ENCODE data around the gene OGFOD2. TPM values are rescaled to one million over a fixed set of nuclear protein-coding genes. Genes with fewer than 3 reads are reported as not detected.
"Not testable (repeated sequence)": the region's sequence is repeated elsewhere in the genome, so short reads cannot be mapped to it uniquely, and the experiment has no call there.

Gene OGFOD2
- total RNA-seq, 1 donor from 2014 or later: 16.2 TPM

- intact Hi-C loops (cut with DNase I): no loop called here
- DNase-seq (ENCODE audit: missing footprints) (no peak), ATAC-seq (peak; percentile 68)
These were observed 20.6 kb downstream of the OGFOD2 start for GRCh38 chr12:122995503-122996187.

DNA sequence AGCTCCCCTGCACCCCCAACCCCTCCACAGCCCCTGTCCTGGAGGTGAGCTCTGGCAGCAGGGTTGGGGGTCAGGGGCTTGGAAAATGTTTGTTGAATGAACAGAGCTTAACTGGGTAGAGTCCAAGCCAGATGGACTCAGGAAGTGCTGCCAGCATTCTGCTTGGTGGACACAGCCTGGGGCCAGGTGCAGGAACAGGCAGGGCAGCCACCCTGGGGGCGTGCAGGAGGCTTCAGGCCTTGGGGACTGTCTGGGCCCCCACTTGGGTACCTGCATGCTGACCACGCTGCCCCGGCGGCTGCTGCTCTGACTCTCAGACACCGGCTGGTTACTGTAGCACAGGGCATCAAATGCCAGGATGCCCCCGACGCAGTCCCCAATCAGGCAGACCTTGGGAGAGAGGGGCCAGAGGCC, 21.2 kb downstream of the OGFOD2 start:
- DNase-seq (ENCODE audit: missing footprints) (no peak), ATAC-seq (no peak)
- intact Hi-C loops (cut with DNase I): no loop called here

DNA sequence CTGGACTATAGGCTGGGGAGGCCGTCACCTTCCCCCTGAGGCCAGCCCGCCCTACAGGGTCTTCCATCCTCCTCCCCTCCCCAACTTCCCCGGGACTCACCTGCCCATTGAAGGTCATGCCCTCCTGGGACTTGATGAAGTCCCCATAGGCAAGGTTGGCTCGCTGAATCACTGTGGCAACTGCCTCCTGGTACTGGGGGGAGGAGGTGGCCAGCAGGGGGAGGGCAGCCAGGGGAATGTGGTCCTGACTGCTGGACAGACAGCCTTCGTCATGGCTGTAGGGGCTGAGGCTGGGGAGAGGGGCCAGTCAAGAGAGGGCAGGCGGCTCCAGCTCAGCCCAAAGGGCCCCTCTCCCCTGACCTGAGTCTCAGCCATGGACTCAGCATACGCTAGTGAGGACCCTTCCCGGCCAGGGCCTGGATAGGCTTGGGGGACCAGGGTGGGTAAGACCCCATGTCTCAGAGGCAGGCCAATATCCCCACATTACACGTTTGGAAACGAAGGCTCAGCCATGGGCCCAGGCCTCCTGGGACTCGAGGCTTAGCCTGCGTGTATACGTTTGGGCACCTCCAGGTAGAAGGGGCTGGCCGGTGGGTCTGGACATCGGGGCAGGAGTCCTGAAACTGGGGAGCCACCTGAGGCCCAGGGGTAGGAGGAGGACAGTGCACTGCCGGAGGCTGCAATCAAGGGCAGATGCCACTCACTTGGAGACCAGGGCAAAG, 21.7 kb downstream of the OGFOD2 start:
- intact Hi-C loops (cut with DNase I): no loop called here
- DNase-seq (ENCODE audit: missing footprints) (no peak), ATAC-seq (no peak)

DNA sequence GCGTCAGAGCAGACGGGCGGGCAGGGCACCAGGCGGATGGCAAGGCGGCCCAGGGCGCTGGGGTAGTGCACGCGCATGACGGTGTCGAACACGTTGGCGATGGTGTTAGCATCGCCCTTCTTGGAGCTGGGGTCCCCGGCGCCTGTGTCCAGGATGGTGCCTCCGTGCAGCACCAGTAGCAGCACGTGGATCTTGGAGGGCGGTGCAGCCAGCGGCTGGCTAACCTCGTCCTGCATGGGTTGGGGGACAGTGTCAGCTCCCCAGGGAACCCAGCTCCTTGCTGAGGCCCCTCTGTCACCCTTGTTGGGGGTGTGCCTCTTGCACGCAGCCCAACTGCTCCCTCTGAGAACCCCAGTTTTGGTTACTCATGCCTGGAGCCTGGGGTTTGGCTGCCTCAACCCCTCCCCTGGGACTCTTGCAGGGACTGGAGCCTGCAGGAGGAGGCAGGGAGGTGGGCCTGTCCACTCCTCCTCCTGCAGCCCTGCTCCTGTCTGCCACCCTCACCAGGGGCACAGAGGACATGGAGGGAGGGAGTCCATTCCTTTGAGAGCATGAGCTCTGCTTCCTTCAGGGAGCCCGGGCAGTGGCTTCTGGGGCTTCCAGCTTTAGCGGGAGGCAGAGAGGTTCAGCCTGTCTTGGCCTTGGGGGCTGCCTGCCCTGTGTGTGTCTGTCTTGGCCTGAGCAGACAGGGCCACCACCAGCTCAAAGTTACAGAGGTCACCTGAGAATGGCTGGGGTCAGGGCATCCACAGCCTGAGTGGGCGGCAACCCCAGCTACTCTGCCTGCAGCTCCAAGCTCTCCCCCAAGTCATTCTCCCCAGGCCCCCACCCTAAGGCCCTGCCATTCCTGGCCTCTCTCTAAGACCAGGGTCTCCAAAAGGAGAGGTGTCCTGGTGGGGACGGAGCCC, 22.6 kb downstream of the OGFOD2 start:
- no peak for DNase-seq (ENCODE audit: missing footprints)
- intact Hi-C loops (cut with DNase I): no loop called here
- ATAC-seq: no peak

- ATAC-seq (no peak), DNase-seq (ENCODE audit: missing footprints) (no peak)
- intact Hi-C loops (cut with DNase I): no loop called here
These were observed 23.3 kb downstream of the OGFOD2 start for GRCh38 chr12:122998316-122998715.

- DNase-seq (ENCODE audit: missing footprints) (no peak), ATAC-seq (no peak)
- intact Hi-C loops (cut with DNase I): no loop called here
These were observed 24.3 kb downstream of the OGFOD2 start for GRCh38 chr12:122999196-122999946.

GRCh38 chr12:122999986-123000420, 25.0 kb downstream of the OGFOD2 start:
- intact Hi-C loops (cut with DNase I): no loop called here
- no peak for ATAC-seq
- DNase-seq (ENCODE audit: missing footprints): no peak

DNA sequence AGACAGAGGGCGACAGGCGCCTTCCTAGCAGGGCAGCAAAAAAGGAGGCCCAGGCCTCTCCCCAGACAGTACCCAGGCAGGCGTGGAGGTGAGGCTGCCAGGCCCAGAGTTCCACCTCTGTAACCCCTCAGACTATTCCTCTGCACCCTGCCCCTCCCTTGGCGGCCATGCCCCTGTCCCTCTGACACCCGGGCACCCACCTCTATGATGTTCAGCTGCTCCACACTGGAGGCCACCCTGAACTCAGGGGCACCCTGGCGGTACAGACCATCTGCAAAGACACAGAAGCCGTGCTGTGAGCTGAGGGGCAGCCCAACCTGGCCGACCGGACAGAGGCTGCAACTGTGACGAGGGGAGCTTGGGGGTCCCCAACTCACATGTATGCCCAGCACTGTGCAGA, 25.5 kb downstream of the OGFOD2 start:
- DNase-seq (ENCODE audit: missing footprints) (no peak), ATAC-seq (no peak)
- intact Hi-C loops (cut with DNase I): no loop called here

DNA sequence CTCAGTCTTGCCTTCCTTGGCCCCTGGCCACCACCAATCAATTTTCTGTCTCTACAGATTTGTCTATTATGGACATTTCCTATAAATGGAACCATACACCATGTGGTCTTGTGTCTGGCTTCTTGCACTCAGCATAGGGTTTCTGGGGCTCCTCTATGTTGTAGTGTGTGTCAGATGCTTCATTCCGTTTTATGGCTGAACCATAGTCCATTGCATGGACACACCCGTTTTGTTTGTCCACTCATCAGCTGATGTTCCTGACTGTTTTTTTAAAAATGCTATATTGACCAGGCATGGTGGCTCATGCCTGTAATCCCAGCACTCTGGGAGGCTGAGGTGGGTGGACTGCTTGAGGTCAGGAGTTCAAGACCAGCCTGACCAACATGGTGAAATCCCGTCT, 26.4 kb downstream of the OGFOD2 start:
- ATAC-seq: no peak
- no peak for DNase-seq (ENCODE audit: missing footprints)
- intact Hi-C loops (cut with DNase I): no loop called here

- ATAC-seq (no peak), DNase-seq (ENCODE audit: missing footprints) (peak; percentile 26)
- intact Hi-C loops (cut with DNase I): no loop called here
These were observed 28.2 kb downstream of the OGFOD2 start for GRCh38 chr12:123003257-123003656.

GRCh38 chr12:123004287-123004686, 29.2 kb downstream of the OGFOD2 start:
- no peak for ATAC-seq
- intact Hi-C loops (cut with DNase I): no loop called here
- DNase-seq (ENCODE audit: missing footprints): peak; percentile 14

DNA sequence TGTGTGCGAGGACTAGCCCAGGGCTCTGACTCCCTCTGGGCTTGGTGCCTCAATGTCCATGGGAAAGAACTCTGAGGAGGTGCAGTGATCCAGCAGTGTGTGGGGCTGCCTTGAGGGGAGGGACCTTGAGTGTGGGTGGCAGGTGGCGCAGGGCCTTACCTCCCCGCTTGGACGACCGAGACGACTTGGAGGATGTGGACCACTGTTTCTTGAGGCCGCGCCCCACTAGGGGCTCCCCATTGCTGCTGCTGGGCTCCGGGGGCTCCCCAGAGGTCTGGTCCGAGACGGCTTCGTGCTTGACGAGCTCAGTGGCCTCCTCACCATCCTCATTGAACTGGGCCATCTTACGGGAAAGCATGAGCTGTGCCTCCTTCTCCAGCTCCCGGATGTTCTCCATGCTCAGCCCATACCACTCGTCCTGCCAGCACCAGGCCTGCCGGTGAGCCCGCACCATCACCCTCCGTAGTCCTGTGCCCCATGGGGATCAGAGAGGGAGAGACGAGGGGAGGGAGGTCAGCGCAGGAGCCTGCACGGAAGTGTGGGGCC, 30.1 kb downstream of the OGFOD2 start:
- intact Hi-C loops (cut with DNase I): no loop called here
- no peak for DNase-seq (ENCODE audit: missing footprints)
- ATAC-seq: no peak

DNA sequence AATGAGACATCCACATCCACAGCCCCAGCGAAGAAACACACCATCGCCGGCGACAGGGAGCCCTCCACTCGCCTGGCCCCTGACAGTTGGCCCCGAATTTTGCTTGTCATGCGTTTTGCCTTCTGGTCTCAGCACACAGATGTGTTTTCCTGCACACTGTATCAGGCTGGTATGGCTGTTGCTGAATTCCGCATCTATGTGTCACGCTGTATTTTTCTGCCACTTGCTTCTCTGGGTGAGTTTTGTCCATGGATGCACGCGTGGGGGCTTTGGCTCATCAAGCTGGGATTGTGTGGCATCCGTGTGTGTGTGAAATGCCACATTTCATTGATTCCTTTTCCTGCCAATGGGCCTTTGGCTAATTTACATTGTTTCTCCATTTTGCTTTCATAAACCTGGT, 31.9 kb downstream of the OGFOD2 start:
- intact Hi-C loops (cut with DNase I): no loop called here
- no peak for DNase-seq (ENCODE audit: missing footprints)
- ATAC-seq: no peak

DNA sequence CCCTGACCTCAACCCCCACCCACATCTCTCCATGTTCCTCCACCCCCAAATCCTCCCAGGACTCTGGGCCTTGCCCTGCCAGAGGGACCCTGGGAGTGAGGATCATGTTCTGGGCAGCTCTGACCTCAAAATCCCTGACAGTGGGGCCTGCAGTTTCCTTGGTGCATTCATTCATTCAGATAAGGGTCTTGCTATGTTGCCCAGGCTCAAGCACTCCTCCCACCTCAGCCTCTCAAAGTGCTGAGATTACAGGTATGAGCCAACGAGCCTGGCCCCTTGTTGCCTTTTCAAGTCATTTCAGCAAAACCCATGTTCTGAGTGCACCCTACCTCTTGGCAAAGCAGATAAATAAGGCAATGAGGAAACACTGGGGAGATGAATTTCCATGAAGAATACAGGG, 35.1 kb downstream of the OGFOD2 start:
- ATAC-seq (no peak), DNase-seq (ENCODE audit: missing footprints) (no peak)
- intact Hi-C loops (cut with DNase I): no loop called here

- DNase-seq (ENCODE audit: missing footprints) (no peak), ATAC-seq (no peak)
- intact Hi-C loops (cut with DNase I): no loop called here
These were observed 35.6 kb downstream of the OGFOD2 start for GRCh38 chr12:123010681-123011080.

- DNase-seq (ENCODE audit: missing footprints): no peak
- intact Hi-C loops (cut with DNase I): no loop called here
- no peak for ATAC-seq
These were observed 36.7 kb downstream of the OGFOD2 start for GRCh38 chr12:123011701-123012100.

GRCh38 chr12:123013185-123014095, 38.4 kb downstream of the OGFOD2 start:
- ATAC-seq (no peak), DNase-seq (ENCODE audit: missing footprints) (no peak)
- intact Hi-C loops (cut with DNase I): no loop called here

GRCh38 chr12:123014473-123014872, 39.4 kb downstream of the OGFOD2 start:
- ATAC-seq; DNase-seq (ENCODE audit: missing footprints); intact Hi-C loops (cut with DNase I): not testable (repeated sequence)
